Activated naive CD8-positive, alpha-beta T cell treated with anti-CD3 and anti-CD28 coated beads, Interleukin-2, amount 50 U/mL, for 24 hours (primary cell): ENCODE data around the gene PPFIBP1.
A peak's percentile ranks its signal among the peaks of the same experiment; 100 is the strongest.

ENCODE experiments used
- ATAC-seq: fragments of 150-1000 bp; cut with Tn5 transposase; one replicate; pipeline ENCODE4 v1.10.0; 2021
- DNase-seq: peaks from one replicate; pipeline ENCODE4 v3.0.0; 2021
- H3K27ac Mint-ChIP-seq: one replicate; pipeline ENCODE4 v1.8.0; 2021; ENCODE audit warnings: mild to moderate bottlenecking, mixed read lengths
- H3K27me3 Mint-ChIP-seq: one replicate; pipeline ENCODE4 v1.8.0; 2021; ENCODE audit warnings: mixed read lengths
- H3K36me3 Mint-ChIP-seq: one replicate; pipeline ENCODE4 v1.8.0; 2021; ENCODE audit warnings: low read depth, mixed read lengths
- H3K4me1 Mint-ChIP-seq: one replicate; pipeline ENCODE4 v1.8.0; 2021; ENCODE audit warnings: mixed read lengths
- H3K4me3 Mint-ChIP-seq: one replicate; pipeline ENCODE4 v1.8.0; 2021; ENCODE audit warnings: mild to moderate bottlenecking, moderate library complexity, mixed read lengths
- H3K9me3 Mint-ChIP-seq: one replicate; pipeline ENCODE4 v1.8.0; 2021; ENCODE audit warnings: mixed read lengths

PPFIBP1 gene

GRCh38 chr12:27523305-27523641 lies 733 bp upstream of the PPFIBP1 start:
- ATAC-seq (no peak), DNase-seq (no peak)
- H3K4me1 Mint-ChIP-seq = peaks cover 34% of the 10 kb centered on the region
- peak overlapping the region; percentile 94 for H3K4me3 Mint-ChIP-seq
- H3K9me3 Mint-ChIP-seq = no peaks in the 10 kb centered on the region
- peaks cover 26% of the 10 kb centered on the region for H3K27me3 Mint-ChIP-seq
- peak overlapping the region; percentile 90 for H3K27ac Mint-ChIP-seq
- H3K36me3 Mint-ChIP-seq = no peaks in the 10 kb centered on the region

GRCh38 chr12:27524494-27524835 lies 459 bp downstream of the PPFIBP1 start:
- Mint-ChIP-seq H3K9me3 (no peaks in the 10 kb centered on the region), H3K36me3 (no peaks in the 10 kb centered on the region), H3K27me3 (peaks cover 23% of the 10 kb centered on the region), H3K27ac (peak overlapping the region; percentile 90), H3K4me3 (peak overlapping the region; percentile 94), H3K4me1 (peaks cover 34% of the 10 kb centered on the region)
- ATAC-seq (peak; percentile 3), DNase-seq (no peak)

- ATAC-seq = no peak
- peak overlapping the region; percentile 94 for H3K4me3 Mint-ChIP-seq
- peak overlapping the region; percentile 23 for H3K27ac Mint-ChIP-seq
- no peaks in the 10 kb centered on the region for H3K9me3 Mint-ChIP-seq
- no peak for DNase-seq
- H3K27me3 Mint-ChIP-seq = peaks cover 17% of the 10 kb centered on the region
- H3K4me1 Mint-ChIP-seq = peaks cover 39% of the 10 kb centered on the region
- H3K36me3 Mint-ChIP-seq = no peaks in the 10 kb centered on the region
Measured at GRCh38 chr12:27524839-27525753, 1.1 kb downstream of the PPFIBP1 start.

GRCh38 chr12:27527512-27527911 lies 3.5 kb downstream of the PPFIBP1 start:
- H3K27me3 Mint-ChIP-seq = peaks cover 8% of the 10 kb centered on the region
- H3K4me3 Mint-ChIP-seq = no peak overlapping the region
- no peak for ATAC-seq
- no peaks in the 10 kb centered on the region for H3K36me3 Mint-ChIP-seq
- no peaks in the 10 kb centered on the region for H3K9me3 Mint-ChIP-seq
- no peak for DNase-seq
- no peak overlapping the region for H3K27ac Mint-ChIP-seq
- H3K4me1 Mint-ChIP-seq = peaks cover 48% of the 10 kb centered on the region

DNA sequence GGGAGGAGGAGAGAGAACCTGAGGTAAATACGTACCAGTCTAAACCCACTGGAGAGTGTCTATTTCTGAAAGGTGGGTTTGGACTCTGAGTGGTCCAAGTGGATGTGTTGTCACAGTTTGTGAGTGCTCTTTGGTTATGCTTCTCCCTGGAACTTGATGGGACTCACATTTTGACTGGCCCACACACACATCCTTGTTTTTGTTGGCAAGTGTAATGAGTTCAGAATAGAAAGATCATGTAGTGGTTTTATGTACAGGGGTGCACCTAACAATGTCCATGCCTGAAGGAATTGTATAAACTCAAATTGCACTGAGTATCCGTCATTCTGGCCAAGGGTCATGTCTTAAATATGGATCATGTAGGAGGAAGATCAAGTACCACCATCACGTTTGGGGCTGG lies 4.8 kb downstream of the PPFIBP1 start:
- H3K4me1 Mint-ChIP-seq = peaks cover 46% of the 10 kb centered on the region
- no peak overlapping the region for H3K27ac Mint-ChIP-seq
- DNase-seq (no peak), ATAC-seq (no peak)
- H3K27me3 Mint-ChIP-seq = peaks cover 8% of the 10 kb centered on the region
- H3K36me3 Mint-ChIP-seq = no peaks in the 10 kb centered on the region
- no peak overlapping the region for H3K4me3 Mint-ChIP-seq
- no peaks in the 10 kb centered on the region for H3K9me3 Mint-ChIP-seq

DNA sequence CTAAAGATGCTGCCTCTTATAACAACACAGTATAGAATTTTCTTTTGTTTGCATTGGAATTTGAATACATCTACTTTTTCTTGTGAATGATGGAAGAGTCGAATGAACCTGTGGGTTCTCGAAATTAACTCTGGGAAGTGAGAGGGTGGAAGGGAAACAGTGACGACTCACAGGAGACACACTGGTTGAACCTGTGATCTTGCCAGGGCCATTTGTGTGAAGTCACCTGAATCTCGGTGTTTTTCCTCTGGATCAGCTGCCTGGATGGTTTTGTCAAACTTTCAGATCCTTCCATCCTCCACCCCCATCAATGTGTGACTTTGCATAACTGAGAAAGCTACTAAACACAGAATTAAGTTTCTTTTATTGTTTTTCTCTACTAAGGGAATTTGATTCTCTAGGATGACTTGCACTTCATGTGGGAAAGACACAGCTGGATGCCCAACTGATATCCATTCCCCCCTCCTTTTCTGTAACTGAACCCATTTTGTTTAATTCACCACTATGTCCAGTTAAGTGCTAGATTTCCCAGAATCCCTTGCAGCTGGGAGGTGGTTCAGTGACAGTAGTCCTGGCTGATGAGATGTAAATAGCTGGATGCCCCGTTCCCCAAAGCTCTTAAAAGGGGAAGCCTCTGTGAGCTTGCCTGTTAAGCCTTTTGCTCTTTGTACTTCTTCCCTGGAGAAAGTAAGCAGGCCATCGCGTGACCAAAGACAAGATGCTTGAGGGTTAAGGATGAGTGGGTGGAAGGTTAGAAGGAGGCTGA lies 6.3 kb downstream of the PPFIBP1 start:
- H3K9me3 Mint-ChIP-seq = no peaks in the 10 kb centered on the region
- peaks cover 50% of the 10 kb centered on the region for H3K4me1 Mint-ChIP-seq
- H3K36me3 Mint-ChIP-seq = peaks cover 2% of the 10 kb centered on the region
- H3K27me3 Mint-ChIP-seq = peaks cover 3% of the 10 kb centered on the region
- DNase-seq (no peak), ATAC-seq (no peak)
- no peak overlapping the region for H3K4me3 Mint-ChIP-seq
- peak overlapping the region; percentile 29 for H3K27ac Mint-ChIP-seq

GRCh38 chr12:27531896-27532295 lies 7.9 kb downstream of the PPFIBP1 start:
- ATAC-seq = no peak
- Mint-ChIP-seq H3K4me1 (peaks cover 51% of the 10 kb centered on the region), H3K9me3 (no peaks in the 10 kb centered on the region), H3K27me3 (peaks cover 2% of the 10 kb centered on the region), H3K4me3 (no peak overlapping the region), H3K27ac (no peak overlapping the region), H3K36me3 (peaks cover 3% of the 10 kb centered on the region)
- no peak for DNase-seq

GRCh38 chr12:27534060-27534764 lies 10.2 kb downstream of the PPFIBP1 start:
- Mint-ChIP-seq H3K4me3 (peak overlapping the region; percentile 40), H3K36me3 (peaks cover 4% of the 10 kb centered on the region), H3K9me3 (no peaks in the 10 kb centered on the region), H3K27me3 (peaks cover 2% of the 10 kb centered on the region), H3K27ac (peak overlapping the region; percentile 80), H3K4me1 (peaks cover 64% of the 10 kb centered on the region)
- DNase-seq = peak; percentile 32
- peak; percentile 91 for ATAC-seq

GRCh38 chr12:27534765-27535161 lies 10.8 kb downstream of the PPFIBP1 start:
- no peaks in the 10 kb centered on the region for H3K9me3 Mint-ChIP-seq
- peaks cover 4% of the 10 kb centered on the region for H3K36me3 Mint-ChIP-seq
- H3K4me1 Mint-ChIP-seq = peaks cover 62% of the 10 kb centered on the region
- ATAC-seq (peak; percentile 73), DNase-seq (no peak)
- H3K4me3 Mint-ChIP-seq = peak overlapping the region; percentile 40
- peak overlapping the region; percentile 80 for H3K27ac Mint-ChIP-seq
- peaks cover 2% of the 10 kb centered on the region for H3K27me3 Mint-ChIP-seq

DNA sequence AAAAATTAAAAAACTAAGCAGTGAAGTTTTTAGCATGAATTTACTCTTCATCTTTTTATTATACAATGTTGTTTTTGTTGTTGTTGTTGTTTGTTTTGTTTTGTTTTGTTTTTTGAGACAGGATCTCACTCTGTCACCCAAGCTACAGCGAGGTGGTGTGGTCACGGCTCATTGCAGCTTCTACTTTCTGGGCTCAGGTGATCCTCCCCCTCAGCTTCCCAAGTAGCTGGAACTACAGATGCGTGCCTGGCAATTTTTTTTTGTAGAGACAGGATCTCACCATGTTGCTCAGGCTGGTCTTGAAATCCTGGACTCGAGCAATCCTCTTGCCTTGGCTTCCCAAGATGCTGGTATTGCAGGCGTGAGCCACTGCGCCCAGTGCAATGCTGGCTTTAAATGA lies 11.3 kb downstream of the PPFIBP1 start:
- H3K9me3 Mint-ChIP-seq = no peaks in the 10 kb centered on the region
- no peak for DNase-seq
- H3K36me3 Mint-ChIP-seq = peaks cover 4% of the 10 kb centered on the region
- H3K27ac Mint-ChIP-seq = no peak overlapping the region
- peaks cover 2% of the 10 kb centered on the region for H3K27me3 Mint-ChIP-seq
- ATAC-seq = no peak
- H3K4me3 Mint-ChIP-seq = no peak overlapping the region
- peaks cover 56% of the 10 kb centered on the region for H3K4me1 Mint-ChIP-seq

DNA sequence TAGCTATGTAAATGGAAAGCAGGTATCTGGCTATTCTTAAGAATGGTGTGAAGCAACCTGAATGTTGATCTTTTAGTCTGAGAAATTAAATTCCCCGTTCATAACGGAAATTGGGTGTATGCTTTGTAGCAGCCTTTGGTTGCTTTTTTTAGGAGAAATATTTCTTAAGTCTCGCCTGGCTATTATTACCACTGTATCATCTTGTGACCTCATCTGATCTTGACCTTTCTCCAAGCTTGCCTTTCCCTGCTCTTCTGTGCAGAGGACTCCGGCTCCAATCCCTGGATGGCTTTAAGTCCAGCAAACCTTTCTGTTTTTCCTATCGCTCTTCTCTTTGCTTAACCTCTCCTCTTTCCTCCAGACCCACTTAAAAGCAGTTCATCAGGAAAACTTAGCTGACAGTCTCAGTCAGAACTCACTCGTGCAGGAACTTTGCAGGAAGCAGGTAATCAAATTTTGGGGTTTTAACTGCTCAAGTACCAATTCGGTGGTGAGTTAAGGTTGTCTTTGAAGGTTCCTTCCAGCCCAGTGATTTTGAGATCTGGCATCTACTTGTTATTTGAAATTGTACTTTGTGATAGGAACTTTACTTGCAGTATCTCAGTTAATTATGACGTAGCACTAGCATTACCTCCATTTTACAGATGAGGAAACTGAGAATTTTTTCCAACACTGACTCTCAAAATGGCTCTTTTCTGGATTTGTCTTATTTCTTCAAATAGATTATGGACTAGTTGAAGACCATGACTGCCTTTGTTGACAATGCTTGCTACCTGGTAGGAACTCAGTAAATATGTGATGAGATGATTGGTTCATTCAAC lies 14.1 kb downstream of the PPFIBP1 start:
- Mint-ChIP-seq H3K4me3 (no peak overlapping the region), H3K27me3 (peaks cover 2% of the 10 kb centered on the region), H3K9me3 (no peaks in the 10 kb centered on the region), H3K27ac (no peak overlapping the region), H3K4me1 (peaks cover 43% of the 10 kb centered on the region), H3K36me3 (peaks cover 4% of the 10 kb centered on the region)
- ATAC-seq (no peak), DNase-seq (no peak)

DNA sequence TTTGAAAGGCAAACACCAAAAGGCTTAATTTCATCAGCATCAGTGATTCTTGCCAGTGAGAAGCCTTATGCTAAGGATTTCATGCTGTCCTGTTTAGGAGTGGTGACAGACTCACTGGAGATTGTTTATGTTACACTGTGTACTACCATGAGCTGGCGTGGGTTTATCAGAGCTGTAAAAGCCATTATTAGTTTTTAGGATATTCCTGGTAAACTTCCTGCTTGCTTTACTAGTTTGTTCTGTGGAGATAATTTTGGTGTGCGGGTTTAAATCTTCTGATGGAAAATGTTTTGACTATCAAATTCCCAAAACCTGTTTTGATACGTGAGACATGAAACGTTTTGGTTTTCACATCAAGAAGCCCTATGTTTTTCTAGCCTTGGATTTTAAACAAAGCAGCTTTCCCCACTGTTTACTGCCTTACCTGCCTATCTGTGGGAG lies 15.2 kb downstream of the PPFIBP1 start:
- Mint-ChIP-seq H3K27me3 (peaks cover 2% of the 10 kb centered on the region), H3K27ac (no peak overlapping the region), H3K9me3 (no peaks in the 10 kb centered on the region), H3K4me3 (no peak overlapping the region), H3K4me1 (peaks cover 33% of the 10 kb centered on the region), H3K36me3 (peaks cover 4% of the 10 kb centered on the region)
- ATAC-seq (no peak), DNase-seq (no peak)

- peaks cover 2% of the 10 kb centered on the region for H3K27me3 Mint-ChIP-seq
- H3K36me3 Mint-ChIP-seq = peaks cover 6% of the 10 kb centered on the region
- ATAC-seq (no peak), DNase-seq (no peak)
- no peak overlapping the region for H3K27ac Mint-ChIP-seq
- no peak overlapping the region for H3K4me3 Mint-ChIP-seq
- H3K4me1 Mint-ChIP-seq = peaks cover 15% of the 10 kb centered on the region
- H3K9me3 Mint-ChIP-seq = no peaks in the 10 kb centered on the region
Measured at GRCh38 chr12:27541031-27541719, 17.2 kb downstream of the PPFIBP1 start.
